ENCODE data around the gene PLRG1. TPM values are rescaled to one million over a fixed set of nuclear protein-coding genes. Genes with fewer than 3 reads are reported as not detected.

Gene PLRG1
- total RNA-seq (10 to 100 TPM; 28.4 to 51.5 TPM), polyA plus RNA-seq (10 to 100 TPM; 27.2 to 31.3 TPM)

GRCh38 chr4:154549894-154550790, at the start of gene PLRG1:
TSS of gene PLRG1 (minus strand) at chr4:154550400. CDS start at chr4:154550308, 92 bp downstream.
- TF ChIP-seq, protein P1, sequence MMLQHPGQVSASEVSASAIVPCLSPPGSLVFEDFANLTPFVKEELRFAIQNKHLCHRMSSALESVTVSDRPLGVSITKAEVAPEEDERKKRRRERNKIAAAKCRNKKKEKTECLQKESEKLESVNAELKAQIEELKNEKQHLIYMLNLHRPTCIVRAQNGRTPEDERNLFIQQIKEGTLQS (IDR thresholded peaks at IDR 0.05): peak; percentile 84
- TF ChIP-seq RAD21 (IDR thresholded peaks at IDR 0.05): peak; percentile 12 to 37
- no peak for TF ChIP-seq FOXA1 (IDR thresholded peaks at IDR 0.05)
- TF ChIP-seq FOXA2 (IDR thresholded peaks at IDR 0.05): no peak
- TF ChIP-seq TAF1 (conservative IDR thresholded peaks at IDR 0.05): peak; percentile 43
- TF ChIP-seq SP1 (IDR thresholded peaks at IDR 0.05): peak; percentile 30
- TF ChIP-seq, protein P2, sequence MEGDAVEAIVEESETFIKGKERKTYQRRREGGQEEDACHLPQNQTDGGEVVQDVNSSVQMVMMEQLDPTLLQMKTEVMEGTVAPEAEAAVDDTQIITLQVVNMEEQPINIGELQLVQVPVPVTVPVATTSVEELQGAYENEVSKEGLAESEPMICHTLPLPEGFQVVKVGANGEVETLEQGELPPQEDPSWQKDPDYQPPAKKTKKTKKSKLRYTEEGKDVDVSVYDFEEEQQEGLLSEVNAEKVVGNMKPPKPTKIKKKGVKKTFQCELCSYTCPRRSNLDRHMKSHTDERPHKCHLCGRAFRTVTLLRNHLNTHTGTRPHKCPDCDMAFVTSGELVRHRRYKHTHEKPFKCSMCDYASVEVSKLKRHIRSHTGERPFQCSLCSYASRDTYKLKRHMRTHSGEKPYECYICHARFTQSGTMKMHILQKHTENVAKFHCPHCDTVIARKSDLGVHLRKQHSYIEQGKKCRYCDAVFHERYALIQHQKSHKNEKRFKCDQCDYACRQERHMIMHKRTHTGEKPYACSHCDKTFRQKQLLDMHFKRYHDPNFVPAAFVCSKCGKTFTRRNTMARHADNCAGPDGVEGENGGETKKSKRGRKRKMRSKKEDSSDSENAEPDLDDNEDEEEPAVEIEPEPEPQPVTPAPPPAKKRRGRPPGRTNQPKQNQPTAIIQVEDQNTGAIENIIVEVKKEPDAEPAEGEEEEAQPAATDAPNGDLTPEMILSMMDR (IDR thresholded peaks at IDR 0.05; ENCODE audit: low read depth, low read length, missing input control): peak; percentile 30
- TF ChIP-seq HNF4A (conservative IDR thresholded peaks at IDR 0.05): peak in 1 of 2 donors; percentile 18
- no peak for TF ChIP-seq HNF4G (IDR thresholded peaks at IDR 0.05)
- TF ChIP-seq JUND (IDR thresholded peaks at IDR 0.05): no peak
- TF ChIP-seq EGR1 (IDR thresholded peaks at IDR 0.05; ENCODE audit: low read depth in 2 of 2): no peak
- peak in 1 of 2 donors; percentile 6 for TF ChIP-seq RXRA (IDR thresholded peaks at IDR 0.05)
- TF ChIP-seq, protein P3, sequence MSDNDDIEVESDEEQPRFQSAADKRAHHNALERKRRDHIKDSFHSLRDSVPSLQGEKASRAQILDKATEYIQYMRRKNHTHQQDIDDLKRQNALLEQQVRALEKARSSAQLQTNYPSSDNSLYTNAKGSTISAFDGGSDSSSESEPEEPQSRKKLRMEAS (IDR thresholded peaks at IDR 0.05): no peak
- TF ChIP-seq, protein P4, sequence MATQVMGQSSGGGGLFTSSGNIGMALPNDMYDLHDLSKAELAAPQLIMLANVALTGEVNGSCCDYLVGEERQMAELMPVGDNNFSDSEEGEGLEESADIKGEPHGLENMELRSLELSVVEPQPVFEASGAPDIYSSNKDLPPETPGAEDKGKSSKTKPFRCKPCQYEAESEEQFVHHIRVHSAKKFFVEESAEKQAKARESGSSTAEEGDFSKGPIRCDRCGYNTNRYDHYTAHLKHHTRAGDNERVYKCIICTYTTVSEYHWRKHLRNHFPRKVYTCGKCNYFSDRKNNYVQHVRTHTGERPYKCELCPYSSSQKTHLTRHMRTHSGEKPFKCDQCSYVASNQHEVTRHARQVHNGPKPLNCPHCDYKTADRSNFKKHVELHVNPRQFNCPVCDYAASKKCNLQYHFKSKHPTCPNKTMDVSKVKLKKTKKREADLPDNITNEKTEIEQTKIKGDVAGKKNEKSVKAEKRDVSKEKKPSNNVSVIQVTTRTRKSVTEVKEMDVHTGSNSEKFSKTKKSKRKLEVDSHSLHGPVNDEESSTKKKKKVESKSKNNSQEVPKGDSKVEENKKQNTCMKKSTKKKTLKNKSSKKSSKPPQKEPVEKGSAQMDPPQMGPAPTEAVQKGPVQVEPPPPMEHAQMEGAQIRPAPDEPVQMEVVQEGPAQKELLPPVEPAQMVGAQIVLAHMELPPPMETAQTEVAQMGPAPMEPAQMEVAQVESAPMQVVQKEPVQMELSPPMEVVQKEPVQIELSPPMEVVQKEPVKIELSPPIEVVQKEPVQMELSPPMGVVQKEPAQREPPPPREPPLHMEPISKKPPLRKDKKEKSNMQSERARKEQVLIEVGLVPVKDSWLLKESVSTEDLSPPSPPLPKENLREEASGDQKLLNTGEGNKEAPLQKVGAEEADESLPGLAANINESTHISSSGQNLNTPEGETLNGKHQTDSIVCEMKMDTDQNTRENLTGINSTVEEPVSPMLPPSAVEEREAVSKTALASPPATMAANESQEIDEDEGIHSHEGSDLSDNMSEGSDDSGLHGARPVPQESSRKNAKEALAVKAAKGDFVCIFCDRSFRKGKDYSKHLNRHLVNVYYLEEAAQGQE (IDR thresholded peaks at IDR 0.05): peak; percentile 25
- TF ChIP-seq YY1 (IDR thresholded peaks at IDR 0.05): peak; percentile 71
- peak; percentile 81 to 94 for TF ChIP-seq GABPA (IDR thresholded peaks at IDR 0.05 in 1 of 2, conservative IDR thresholded peaks at IDR 0.05 in 1 of 2)
- TF ChIP-seq NR2F2 (IDR thresholded peaks at IDR 0.05): peak; percentile 10
- TF ChIP-seq, protein P5, sequence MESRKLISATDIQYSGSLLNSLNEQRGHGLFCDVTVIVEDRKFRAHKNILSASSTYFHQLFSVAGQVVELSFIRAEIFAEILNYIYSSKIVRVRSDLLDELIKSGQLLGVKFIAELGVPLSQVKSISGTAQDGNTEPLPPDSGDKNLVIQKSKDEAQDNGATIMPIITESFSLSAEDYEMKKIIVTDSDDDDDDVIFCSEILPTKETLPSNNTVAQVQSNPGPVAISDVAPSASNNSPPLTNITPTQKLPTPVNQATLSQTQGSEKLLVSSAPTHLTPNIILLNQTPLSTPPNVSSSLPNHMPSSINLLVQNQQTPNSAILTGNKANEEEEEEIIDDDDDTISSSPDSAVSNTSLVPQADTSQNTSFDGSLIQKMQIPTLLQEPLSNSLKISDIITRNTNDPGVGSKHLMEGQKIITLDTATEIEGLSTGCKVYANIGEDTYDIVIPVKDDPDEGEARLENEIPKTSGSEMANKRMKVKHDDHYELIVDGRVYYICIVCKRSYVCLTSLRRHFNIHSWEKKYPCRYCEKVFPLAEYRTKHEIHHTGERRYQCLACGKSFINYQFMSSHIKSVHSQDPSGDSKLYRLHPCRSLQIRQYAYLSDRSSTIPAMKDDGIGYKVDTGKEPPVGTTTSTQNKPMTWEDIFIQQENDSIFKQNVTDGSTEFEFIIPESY (IDR thresholded peaks at IDR 0.05): no peak
- DNase-seq (ENCODE audit: low spot score): peak; percentile 95

More at GRCh38 chr4:154549894-154550790, at the start of gene PLRG1:
- Histone ChIP-seq H3K27ac (ENCODE audit: low read depth in 1 of 2, low read length in 2 of 2) (peak within 1 kb of the TSS; percentile 54 to 66), H3K27me3 (ENCODE audit: control insufficient read depth in 4 of 4, insufficient read depth in 4 of 4, low read length in 3 of 4) (no peaks in the 10 kb centered on the region), H3K4me3 (ENCODE audit: low read depth in 1 of 3, low read length in 3 of 3) (peak within 1 kb of the TSS; percentile 71 to 85 (median 81)), H3K9me3 (ENCODE audit: control insufficient read depth in 4 of 4, low read length in 3 of 4) (no peaks in the 10 kb centered on the region), H3K4me1 (ENCODE audit: control insufficient read depth in 4 of 4, insufficient read depth in 4 of 4, low read length in 3 of 4) (peaks cover 3 to 25% (median 17%) of the 10 kb centered on the region in 4 donors), H3K36me3 (ENCODE audit: control insufficient read depth in 4 of 4, insufficient read depth in 3 of 4, low read depth in 1 of 4, low read length in 3 of 4) (peaks cover 2 to 22% (median 14%) of the 10 kb centered on the region in 4 donors), H3K9ac (ENCODE audit: low read depth in 1 of 2, low read length in 2 of 2) (peak within 1 kb of the TSS; percentile 72 to 85)
- WGBS: under 1% methylated on average over 51 of the region's 51 CpGs

All from liver (tissue), 9 donors.